ENCODE results near the gene BCL2L2. TPM values are rescaled to one million over a fixed set of nuclear protein-coding genes. Genes with fewer than 3 reads are reported as not detected.

Gene BCL2L2
- total and polyA plus RNA-seq, 10 of the 15 experiments (the other 5 are each of a cell fraction or from before 2014, with no cell fraction given): 1.4 to 14.7 (median 7.1) TPM

DNA sequence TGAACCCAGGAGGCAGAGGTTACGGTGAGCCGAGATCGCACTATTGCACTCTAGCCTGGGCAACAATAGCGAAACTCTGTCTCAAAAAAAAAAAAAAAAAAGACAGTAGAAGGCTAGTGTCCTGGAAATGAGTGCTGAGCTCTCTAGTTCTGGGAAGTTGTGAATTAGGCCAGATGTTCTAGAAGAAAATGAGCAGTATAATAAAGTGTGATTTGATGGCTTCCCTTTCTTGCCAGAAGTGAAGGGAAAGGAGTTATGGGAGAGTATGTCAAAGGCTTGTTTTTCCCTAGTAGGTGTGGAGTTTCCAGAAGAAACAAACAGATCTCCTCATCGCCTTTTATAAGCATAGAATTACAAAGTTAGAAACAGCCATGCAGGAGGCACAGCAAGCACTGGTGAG is 48.4 kb upstream of the BCL2L2 start (continued):
- TF ChIP-seq, protein P1, sequence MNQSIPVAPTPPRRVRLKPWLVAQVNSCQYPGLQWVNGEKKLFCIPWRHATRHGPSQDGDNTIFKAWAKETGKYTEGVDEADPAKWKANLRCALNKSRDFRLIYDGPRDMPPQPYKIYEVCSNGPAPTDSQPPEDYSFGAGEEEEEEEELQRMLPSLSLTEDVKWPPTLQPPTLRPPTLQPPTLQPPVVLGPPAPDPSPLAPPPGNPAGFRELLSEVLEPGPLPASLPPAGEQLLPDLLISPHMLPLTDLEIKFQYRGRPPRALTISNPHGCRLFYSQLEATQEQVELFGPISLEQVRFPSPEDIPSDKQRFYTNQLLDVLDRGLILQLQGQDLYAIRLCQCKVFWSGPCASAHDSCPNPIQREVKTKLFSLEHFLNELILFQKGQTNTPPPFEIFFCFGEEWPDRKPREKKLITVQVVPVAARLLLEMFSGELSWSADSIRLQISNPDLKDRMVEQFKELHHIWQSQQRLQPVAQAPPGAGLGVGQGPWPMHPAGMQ (IDR thresholded peaks at IDR 0.05; ENCODE audit: borderline replicate concordance): no peak
- TF ChIP-seq MXI1 (IDR thresholded peaks at IDR 0.05; ENCODE audit: low read depth, low read length): no peak
- TF ChIP-seq KDM1A (IDR thresholded peaks at IDR 0.05; ENCODE audit: borderline replicate concordance): no peak
- no peak for TF ChIP-seq POLR2AphosphoS2 (IDR thresholded peaks at IDR 0.05; ENCODE audit: low read depth, low read length)
- TF ChIP-seq CHD4 (IDR thresholded peaks at IDR 0.05): no peak
- TF ChIP-seq SUZ12 (IDR thresholded peaks at IDR 0.05; ENCODE audit: unreplicated experiment): no peak
- no peak for TF ChIP-seq MLLT1 (IDR thresholded peaks at IDR 0.05)
- no peak for TF ChIP-seq ATF7 (IDR thresholded peaks at IDR 0.05; ENCODE audit: low read depth)
- TF ChIP-seq ZNF217 (IDR thresholded peaks at IDR 0.05): no peak

- H3K27ac ChIP-seq (ENCODE audit: control insufficient read depth, insufficient read depth): no peak overlapping the region
- DNase-seq (ENCODE audit: low read depth, low spot score) (no peak), ATAC-seq (no peak), FAIRE-seq (no peak)
- no peaks in the 10 kb centered on the region for H3K4me1 ChIP-seq (ENCODE audit: control insufficient read depth, insufficient read depth, low read length)
- no peaks in the 10 kb centered on the region for H3K9me3 ChIP-seq (replicated peaks; ENCODE audit: control insufficient read depth, insufficient read depth, low read length)
- H3K27me3 ChIP-seq (replicated peaks in 1 of 2; ENCODE audit: control insufficient read depth in 2 of 2, insufficient read depth in 2 of 2, low read length in 1 of 2): no peaks in the 10 kb centered on the region
- no peaks in the 10 kb centered on the region for H3K79me2 ChIP-seq (ENCODE audit: control insufficient read depth, insufficient read depth, low read length)
- POLR2A ChIA-PET: interaction anchor here (0.7 kb wide), 1 partner anchor 14 kb away, joined by 4 read pairs; no protein-coding TSS in a partner anchor
- no peak overlapping the region for H2AFZ ChIP-seq (ENCODE audit: control insufficient read depth, low read depth, low read length)
- H3K4me3 ChIP-seq: no peak overlapping the region
- H3K36me3 ChIP-seq (ENCODE audit: control insufficient read depth in 2 of 2, insufficient read depth in 2 of 2, low read length in 1 of 2): no peaks in the 10 kb centered on the region
- intact Hi-C loops (cut with micrococcal nuclease; ENCODE audit: unreplicated experiment) (no loop called here), in situ Hi-C loops (cut with MboI) (no loop called here)
- CTCF ChIA-PET: interaction anchor here (0.9 to 1.1 kb wide), 2 partner anchors 62 to 121 kb away, joined by 3 to 5 read pairs; partner anchors contain the start of gene PABPN1
- RAD21 ChIA-PET (ENCODE audit: unreplicated experiment): interaction anchor here (0.6 kb wide), 1 partner anchor 749 kb away, joined by 3 read pairs; no protein-coding TSS in a partner anchor
- no peaks in the 10 kb centered on the region for H4K20me1 ChIP-seq (ENCODE audit: control insufficient read depth, insufficient read depth)
- no peak overlapping the region for H3K4me2 ChIP-seq (ENCODE audit: control insufficient read depth, insufficient read depth)
- BruUV-seq (replicated peaks): no TSS peak
- SMC1A ChIA-PET (ENCODE audit: uncharacterized antibody, unreplicated experiment): interaction anchor here (0.9 to 1.2 kb wide), 3 partner anchors 9 to 32 kb away, joined by 3 read pairs; no protein-coding TSS in a partner anchor
- no peak overlapping the region for H3K9ac ChIP-seq (ENCODE audit: control insufficient read depth, insufficient read depth, low read length)
- TF ChIP-seq PBX3 (IDR thresholded peaks at IDR 0.05; ENCODE audit: insufficient replicate concordance, low read depth, low read length) (no peak), YY1 (IDR thresholded peaks at IDR 0.05; ENCODE audit: low read depth, low read length) (no peak), ZBTB11 (CRISPR knock-in tag; IDR thresholded peaks at IDR 0.05) (no peak), IRF4 (IDR thresholded peaks at IDR 0.05; ENCODE audit: low read depth, low read length) (no peak), NFYB (IDR thresholded peaks at IDR 0.05; ENCODE audit: insufficient read depth, low read depth, low read length) (no peak), POLR2A (IDR thresholded peaks at IDR 0.05; ENCODE audit: low read depth, low read length) (no peak), MAX (IDR thresholded peaks at IDR 0.05; ENCODE audit: low read depth, low read length) (no peak), JUND (IDR thresholded peaks at IDR 0.05; ENCODE audit: low read depth, low read length) (no peak)
Measured at GRCh38 chr14:23259426-23259825, 47.2 kb upstream of the BCL2L2 start.

Data from GM12878 (cell line).